Measurements from ENCODE around the gene RPS29. TPM values are rescaled to one million over a fixed set of nuclear protein-coding genes. Genes with fewer than 3 reads are reported as not detected.

The RPS29 gene
- total and polyA plus RNA-seq, 2 of the 13 experiments (the other 11 are each of a cell fraction or from before 2014, with no cell fraction given) = 4,303 to 8,215 TPM

- TF ChIP-seq STAT6 (CRISPR knock-in tag; IDR thresholded peaks at IDR 0.05; ENCODE audit: borderline replicate concordance) (0 out of 2 replicates have a peak, but pooled peaks have one; percentile 32), ATM (IDR thresholded peaks at IDR 0.05; ENCODE audit: borderline replicate concordance) (no peak), PRMT3 (CRISPR knock-in tag; IDR thresholded peaks at IDR 0.05; ENCODE audit: borderline replicate concordance, low read depth) (no peak), SP2 (CRISPR knock-in tag; IDR thresholded peaks at IDR 0.05) (no peak), ZNF354B (CRISPR knock-in tag; IDR thresholded peaks at IDR 0.05) (no peak), ZNF230 (CRISPR knock-in tag; IDR thresholded peaks at IDR 0.05) (no peak), SAFB2 (CRISPR knock-in tag; IDR thresholded peaks at IDR 0.05; ENCODE audit: borderline replicate concordance, low read depth) (0 out of 2 replicates have a peak, but pooled peaks have one; percentile 54), ZMAT5 (CRISPR knock-in tag; IDR thresholded peaks at IDR 0.05; ENCODE audit: borderline replicate concordance, low read depth) (no peak), TFE3 (CRISPR knock-in tag; IDR thresholded peaks at IDR 0.05) (peak; percentile 45; the same call in 1 of the 2 replicates), ZNF264 (CRISPR knock-in tag; IDR thresholded peaks at IDR 0.05) (peak; percentile 96), BRD4 (CRISPR knock-in tag; IDR thresholded peaks at IDR 0.05) (peak; percentile 46; the same call in 1 of the 2 replicates), CREM (IDR thresholded peaks at IDR 0.05) (peak; percentile 95), CREM (CRISPR knock-in tag; IDR thresholded peaks at IDR 0.05) (peak; percentile 64; the same call in 1 of the 2 replicates)
- TF ChIP-seq, protein P1, sequence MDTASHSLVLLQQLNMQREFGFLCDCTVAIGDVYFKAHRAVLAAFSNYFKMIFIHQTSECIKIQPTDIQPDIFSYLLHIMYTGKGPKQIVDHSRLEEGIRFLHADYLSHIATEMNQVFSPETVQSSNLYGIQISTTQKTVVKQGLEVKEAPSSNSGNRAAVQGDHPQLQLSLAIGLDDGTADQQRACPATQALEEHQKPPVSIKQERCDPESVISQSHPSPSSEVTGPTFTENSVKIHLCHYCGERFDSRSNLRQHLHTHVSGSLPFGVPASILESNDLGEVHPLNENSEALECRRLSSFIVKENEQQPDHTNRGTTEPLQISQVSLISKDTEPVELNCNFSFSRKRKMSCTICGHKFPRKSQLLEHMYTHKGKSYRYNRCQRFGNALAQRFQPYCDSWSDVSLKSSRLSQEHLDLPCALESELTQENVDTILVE (CRISPR knock-in tag; IDR thresholded peaks at IDR 0.05) = peak; percentile 65
- TF ChIP-seq, protein P2, sequence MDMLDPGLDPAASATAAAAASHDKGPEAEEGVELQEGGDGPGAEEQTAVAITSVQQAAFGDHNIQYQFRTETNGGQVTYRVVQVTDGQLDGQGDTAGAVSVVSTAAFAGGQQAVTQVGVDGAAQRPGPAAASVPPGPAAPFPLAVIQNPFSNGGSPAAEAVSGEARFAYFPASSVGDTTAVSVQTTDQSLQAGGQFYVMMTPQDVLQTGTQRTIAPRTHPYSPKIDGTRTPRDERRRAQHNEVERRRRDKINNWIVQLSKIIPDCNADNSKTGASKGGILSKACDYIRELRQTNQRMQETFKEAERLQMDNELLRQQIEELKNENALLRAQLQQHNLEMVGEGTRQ (IDR thresholded peaks at IDR 0.05; ENCODE audit: low read depth, low read length) = no peak
- TF ChIP-seq, protein P2 (CRISPR knock-in tag; IDR thresholded peaks at IDR 0.05; ENCODE audit: borderline replicate concordance) = no peak
- TF ChIP-seq, protein P3, sequence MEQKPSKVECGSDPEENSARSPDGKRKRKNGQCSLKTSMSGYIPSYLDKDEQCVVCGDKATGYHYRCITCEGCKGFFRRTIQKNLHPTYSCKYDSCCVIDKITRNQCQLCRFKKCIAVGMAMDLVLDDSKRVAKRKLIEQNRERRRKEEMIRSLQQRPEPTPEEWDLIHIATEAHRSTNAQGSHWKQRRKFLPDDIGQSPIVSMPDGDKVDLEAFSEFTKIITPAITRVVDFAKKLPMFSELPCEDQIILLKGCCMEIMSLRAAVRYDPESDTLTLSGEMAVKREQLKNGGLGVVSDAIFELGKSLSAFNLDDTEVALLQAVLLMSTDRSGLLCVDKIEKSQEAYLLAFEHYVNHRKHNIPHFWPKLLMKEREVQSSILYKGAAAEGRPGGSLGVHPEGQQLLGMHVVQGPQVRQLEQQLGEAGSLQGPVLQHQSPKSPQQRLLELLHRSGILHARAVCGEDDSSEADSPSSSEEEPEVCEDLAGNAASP (CRISPR knock-in tag; IDR thresholded peaks at IDR 0.05; ENCODE audit: borderline replicate concordance) = peak; percentile 9
Observed at GRCh38 chr14:49585803-49586672, at the start of gene RPS29 (continued).
